ENCODE measurements around the gene PTPRN2.

DNA sequence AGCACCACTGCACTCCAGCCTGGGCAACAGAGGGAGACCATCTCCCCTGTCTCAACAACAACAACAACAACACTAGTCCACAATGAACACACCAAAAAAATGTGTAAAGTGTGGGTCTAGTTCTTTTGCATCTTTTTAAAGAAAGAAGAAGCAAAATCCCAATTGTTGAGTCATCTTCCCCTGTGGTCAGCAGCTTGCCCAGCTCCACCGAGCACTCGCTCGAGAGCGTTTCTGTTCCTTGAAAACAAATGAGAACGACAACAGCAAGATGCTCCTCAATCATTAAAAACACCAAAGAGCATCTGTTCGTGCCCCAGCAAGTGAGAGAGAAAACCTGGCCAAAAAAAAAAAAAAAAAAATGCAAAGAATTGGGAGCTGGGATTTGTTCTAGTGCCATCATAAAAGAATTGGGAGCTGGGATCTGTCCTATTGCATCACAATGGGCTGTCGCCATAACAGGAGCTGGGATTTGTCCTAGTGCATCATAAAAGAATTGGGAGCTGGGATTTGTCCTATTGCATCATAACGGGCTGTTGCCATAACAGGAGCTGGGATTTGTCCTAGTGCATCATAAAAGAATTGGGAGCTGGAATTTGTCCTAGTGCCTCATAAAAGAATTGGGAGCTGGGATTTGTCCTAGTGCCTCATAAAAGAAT, 118.1 kb downstream of the PTPRN2 start:
- TF ChIP-seq KAT7 (CRISPR knock-in tag; IDR thresholded peaks at IDR 0.05; ENCODE audit: borderline replicate concordance) (no peak), STAT5B (CRISPR knock-in tag; IDR thresholded peaks at IDR 0.05) (no peak), MAFF (IDR thresholded peaks at IDR 0.05; ENCODE audit: low read depth, low read length) (no peak), ZFP41 (CRISPR knock-in tag; IDR thresholded peaks at IDR 0.05; ENCODE audit: borderline replicate concordance) (no peak), ZNF780A (CRISPR knock-in tag; IDR thresholded peaks at IDR 0.05) (no peak), TCF7 (IDR thresholded peaks at IDR 0.05; ENCODE audit: low read depth) (no peak)
- TF ChIP-seq, protein P1, sequence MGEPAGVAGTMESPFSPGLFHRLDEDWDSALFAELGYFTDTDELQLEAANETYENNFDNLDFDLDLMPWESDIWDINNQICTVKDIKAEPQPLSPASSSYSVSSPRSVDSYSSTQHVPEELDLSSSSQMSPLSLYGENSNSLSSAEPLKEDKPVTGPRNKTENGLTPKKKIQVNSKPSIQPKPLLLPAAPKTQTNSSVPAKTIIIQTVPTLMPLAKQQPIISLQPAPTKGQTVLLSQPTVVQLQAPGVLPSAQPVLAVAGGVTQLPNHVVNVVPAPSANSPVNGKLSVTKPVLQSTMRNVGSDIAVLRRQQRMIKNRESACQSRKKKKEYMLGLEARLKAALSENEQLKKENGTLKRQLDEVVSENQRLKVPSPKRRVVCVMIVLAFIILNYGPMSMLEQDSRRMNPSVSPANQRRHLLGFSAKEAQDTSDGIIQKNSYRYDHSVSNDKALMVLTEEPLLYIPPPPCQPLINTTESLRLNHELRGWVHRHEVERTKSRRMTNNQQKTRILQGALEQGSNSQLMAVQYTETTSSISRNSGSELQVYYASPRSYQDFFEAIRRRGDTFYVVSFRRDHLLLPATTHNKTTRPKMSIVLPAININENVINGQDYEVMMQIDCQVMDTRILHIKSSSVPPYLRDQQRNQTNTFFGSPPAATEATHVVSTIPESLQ (CRISPR knock-in tag; conservative IDR thresholded peaks at IDR 0.05), result no peak
- TF ChIP-seq, protein P2, sequence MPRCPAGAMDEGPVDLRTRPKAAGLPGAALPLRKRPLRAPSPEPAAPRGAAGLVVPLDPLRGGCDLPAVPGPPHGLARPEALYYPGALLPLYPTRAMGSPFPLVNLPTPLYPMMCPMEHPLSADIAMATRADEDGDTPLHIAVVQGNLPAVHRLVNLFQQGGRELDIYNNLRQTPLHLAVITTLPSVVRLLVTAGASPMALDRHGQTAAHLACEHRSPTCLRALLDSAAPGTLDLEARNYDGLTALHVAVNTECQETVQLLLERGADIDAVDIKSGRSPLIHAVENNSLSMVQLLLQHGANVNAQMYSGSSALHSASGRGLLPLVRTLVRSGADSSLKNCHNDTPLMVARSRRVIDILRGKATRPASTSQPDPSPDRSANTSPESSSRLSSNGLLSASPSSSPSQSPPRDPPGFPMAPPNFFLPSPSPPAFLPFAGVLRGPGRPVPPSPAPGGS (CRISPR knock-in tag; IDR thresholded peaks at IDR 0.05), result no peak
- TF ChIP-seq, protein P3, sequence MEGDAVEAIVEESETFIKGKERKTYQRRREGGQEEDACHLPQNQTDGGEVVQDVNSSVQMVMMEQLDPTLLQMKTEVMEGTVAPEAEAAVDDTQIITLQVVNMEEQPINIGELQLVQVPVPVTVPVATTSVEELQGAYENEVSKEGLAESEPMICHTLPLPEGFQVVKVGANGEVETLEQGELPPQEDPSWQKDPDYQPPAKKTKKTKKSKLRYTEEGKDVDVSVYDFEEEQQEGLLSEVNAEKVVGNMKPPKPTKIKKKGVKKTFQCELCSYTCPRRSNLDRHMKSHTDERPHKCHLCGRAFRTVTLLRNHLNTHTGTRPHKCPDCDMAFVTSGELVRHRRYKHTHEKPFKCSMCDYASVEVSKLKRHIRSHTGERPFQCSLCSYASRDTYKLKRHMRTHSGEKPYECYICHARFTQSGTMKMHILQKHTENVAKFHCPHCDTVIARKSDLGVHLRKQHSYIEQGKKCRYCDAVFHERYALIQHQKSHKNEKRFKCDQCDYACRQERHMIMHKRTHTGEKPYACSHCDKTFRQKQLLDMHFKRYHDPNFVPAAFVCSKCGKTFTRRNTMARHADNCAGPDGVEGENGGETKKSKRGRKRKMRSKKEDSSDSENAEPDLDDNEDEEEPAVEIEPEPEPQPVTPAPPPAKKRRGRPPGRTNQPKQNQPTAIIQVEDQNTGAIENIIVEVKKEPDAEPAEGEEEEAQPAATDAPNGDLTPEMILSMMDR (CRISPR knock-in tag; IDR thresholded peaks at IDR 0.05), result no peak
